H9 (cell line): Measurements from ENCODE around the gene RCOR2. TPM values are rescaled to one million over a fixed set of nuclear protein-coding genes. Genes with fewer than 3 reads are reported as not detected.

ENCODE experiments used
- DNase-seq: peaks from one replicate; pipeline ENCODE4 v3.0.0-alpha.2; 2017
- H2AFZ ChIP-seq: one replicate; pipeline ENCODE4 v1.6.1; 2013; ENCODE audit warnings: mild to moderate bottlenecking, low read length, control low read depth, moderate library complexity
- H2AK5ac ChIP-seq: 2 replicates; pipeline ENCODE4 v1.6.1; 2013; ENCODE audit warnings: low read length, control low read depth, mixed read lengths; ENCODE audit not compliant: insufficient read length
- H2BK120ac ChIP-seq: one replicate; pipeline ENCODE4 v1.6.1; 2013; ENCODE audit warnings: low read depth, mild to moderate bottlenecking, low read length, control low read depth, inconsistent platforms; ENCODE audit not compliant: poor library complexity, severe bottlenecking
- H2BK12ac ChIP-seq: 2 replicates; pipeline ENCODE4 v1.6.1; 2013; ENCODE audit warnings: low read length, control low read depth, mixed read lengths, low read depth; ENCODE audit not compliant: insufficient read length
- H2BK15ac ChIP-seq: 2 replicates; pipeline ENCODE4 v1.6.1; 2013; ENCODE audit warnings: low read depth, low read length, control low read depth
- H2BK20ac ChIP-seq: one replicate; pipeline ENCODE4 v1.6.1; 2013; ENCODE audit warnings: low read depth, mild to moderate bottlenecking, low read length, control low read depth, inconsistent platforms; ENCODE audit not compliant: poor library complexity, severe bottlenecking
- H2BK5ac ChIP-seq: 2 replicates; pipeline ENCODE4 v1.6.1; 2013; ENCODE audit warnings: low read length, control low read depth, mixed read lengths; ENCODE audit not compliant: insufficient read length
- H3K14ac ChIP-seq: 2 replicates; pipeline ENCODE4 v1.6.1; 2013; ENCODE audit warnings: low read length, control low read depth; ENCODE audit not compliant: insufficient read depth
- H3K18ac ChIP-seq: 2 replicates; pipeline ENCODE4 v1.6.1; 2013; ENCODE audit warnings: low read depth, mild to moderate bottlenecking, mixed read lengths, low read length, control low read depth; ENCODE audit not compliant: insufficient read length
- H3K23ac ChIP-seq: 2 replicates; pipeline ENCODE4 v1.6.1; 2013; ENCODE audit warnings: low read length, control low read depth, mixed read lengths, low read depth; ENCODE audit not compliant: insufficient read length
- H3K23me2 ChIP-seq: 2 replicates; pipeline ENCODE4 v1.6.1; 2013; ENCODE audit warnings: low read depth, mild to moderate bottlenecking, mixed read lengths, low read length, control low read depth; ENCODE audit not compliant: insufficient read length, poor library complexity, severe bottlenecking
- H3K27ac ChIP-seq: 2 replicates; pipeline ENCODE4 v1.5.1; 2013; ENCODE audit warnings: low read length, control low read depth, mixed read lengths, low read depth; ENCODE audit not compliant: insufficient read length
- H3K27me3 ChIP-seq: 2 replicates; pipeline ENCODE4 v1.6.1; 2013; ENCODE audit warnings: low read length, control low read depth, inconsistent platforms; ENCODE audit not compliant: insufficient read depth
- H3K4ac ChIP-seq: 2 replicates; pipeline ENCODE4 v1.6.1; 2013; ENCODE audit warnings: low read depth, mild to moderate bottlenecking, control low read depth, inconsistent platforms, low read length, moderate library complexity
- H3K4me1 ChIP-seq: 2 replicates; pipeline ENCODE4 v1.6.1; 2013; ENCODE audit warnings: low read length, control low read depth, inconsistent platforms; ENCODE audit not compliant: insufficient read depth
- H3K4me2 ChIP-seq: 2 replicates; pipeline ENCODE4 v1.6.1; 2013; ENCODE audit warnings: low read length, control low read depth, mixed read lengths; ENCODE audit not compliant: insufficient read length, insufficient read depth
- H3K56ac ChIP-seq: 2 replicates; pipeline ENCODE4 v1.6.1; 2013; ENCODE audit warnings: low read depth, mild to moderate bottlenecking, mixed read lengths, low read length, control low read depth; ENCODE audit not compliant: insufficient read length
- H3K79me1 ChIP-seq: 2 replicates; pipeline ENCODE4 v1.6.1; 2013; ENCODE audit warnings: low read depth, mild to moderate bottlenecking, moderate library complexity, low read length, control low read depth, inconsistent platforms; ENCODE audit not compliant: insufficient read depth, poor library complexity, severe bottlenecking
- H3K79me2 ChIP-seq: 2 replicates; pipeline ENCODE4 v1.6.1; 2013; ENCODE audit warnings: low read length, control low read depth, inconsistent platforms; ENCODE audit not compliant: insufficient read depth
- H3K9ac ChIP-seq: 2 replicates; pipeline ENCODE4 v1.6.1; 2013; ENCODE audit warnings: low read length, control low read depth, mixed read lengths; ENCODE audit not compliant: insufficient read length; ENCODE audit errors: extremely low read depth
- H3K9me3 ChIP-seq: one replicate; pipeline ENCODE4 v1.6.1; 2013; ENCODE audit warnings: low read depth, low read length, inconsistent platforms; ENCODE audit not compliant: control insufficient read depth
- H3T11ph ChIP-seq: one replicate; pipeline ENCODE4 v1.6.1; 2013; ENCODE audit warnings: mild to moderate bottlenecking, low read length, control low read depth, inconsistent platforms
- H4K20me1 ChIP-seq: one replicate; pipeline ENCODE4 v1.6.1; 2013; ENCODE audit not compliant: control insufficient read depth, insufficient read length, insufficient read depth
- H4K5ac ChIP-seq: 2 replicates; pipeline ENCODE4 v1.6.1; 2013; ENCODE audit warnings: low read depth, mild to moderate bottlenecking, mixed read lengths, low read length, control low read depth; ENCODE audit not compliant: insufficient read length
- H4K8ac ChIP-seq: replicated peaks from 2 replicates; pipeline ENCODE4 v1.6.1; 2013; ENCODE audit warnings: low read length, control low read depth, mixed read lengths, low read depth; ENCODE audit not compliant: insufficient read length
- H4K91ac ChIP-seq: 2 replicates; pipeline ENCODE4 v1.6.1; 2013; ENCODE audit warnings: low read depth, mild to moderate bottlenecking, moderate library complexity, mixed read lengths, low read length, control low read depth; ENCODE audit not compliant: insufficient read length
- H3K27ac Mint-ChIP-seq, 3 experiments: 2 replicates in 2 of 3; 3 replicates in 1 of 3; pipeline ENCODE4 v1.8.0; 2020 to 2021; ENCODE audit warnings: mixed read lengths in 3 of 3, mild to moderate bottlenecking in 1 of 3, moderate library complexity in 1 of 3
- H3K27me3 Mint-ChIP-seq: 2 replicates; pipeline ENCODE4 v1.8.0; 2021; ENCODE audit warnings: low read depth, mild to moderate bottlenecking, moderate library complexity, mixed read lengths
- H3K36me3 Mint-ChIP-seq, 3 experiments: 2 replicates in 2 of 3; 3 replicates in 1 of 3; pipeline ENCODE4 v1.8.0; 2020 to 2021; ENCODE audit warnings: low read depth in 3 of 3, mixed read lengths in 3 of 3; ENCODE audit not compliant: insufficient read depth in 1 of 3
- H3K4me1 Mint-ChIP-seq, 2 experiments: 2 replicates each; pipeline ENCODE4 v1.8.0; 2020; ENCODE audit warnings: mixed read lengths in 2 of 2
- H3K4me3 Mint-ChIP-seq, 2 experiments: 2 replicates in 1 of 2; 3 replicates in 1 of 2; pipeline ENCODE4 v1.8.0; 2020 to 2021; ENCODE audit warnings: mild to moderate bottlenecking in 2 of 2, mixed read lengths in 2 of 2, moderate library complexity in 1 of 2
- H3K9me3 Mint-ChIP-seq, 2 experiments: 2 replicates in 1 of 2; 3 replicates in 1 of 2; pipeline ENCODE4 v1.8.0; 2020; ENCODE audit warnings: mild to moderate bottlenecking in 2 of 2, mixed read lengths in 2 of 2, moderate library complexity in 1 of 2
- CTCF ChIP-seq: fragments of 200-600 bp; sonication (generic); conservative IDR thresholded peaks from 3 replicates; pipeline ENCODE4 v1.8.0; 2021; ENCODE audit warnings: antibody characterized with exemption, mild to moderate bottlenecking
- WGBS: extraction: QIAGEN DNeasy Blood & Tissue Kit; methylation state at CpG from one replicate; pipeline ENCODE4 v1.1.7; 2013; ENCODE audit warnings: missing lambda C conversion rate, low lambda C conversion rate, mixed read lengths; ENCODE audit not compliant: insufficient read length; ENCODE audit errors: extremely low coverage; 5-methylcytosine and 5-hydroxymethylcytosine counted together
- total RNA-seq: library from RNA; stranded (reverse); gene quantifications from 2 replicates; pipeline ENCODE4 v1.2.1, GENCODE V29; 2021

Gene RCOR2
- total RNA-seq, 1 experiment from 2014 or later, result 118 TPM

- no CpG with 5 or more reads among the region's 7 CpGs for WGBS
- Histone ChIP-seq H4K20me1 (no peaks in the 10 kb centered on the region), H3K23me2 (no peaks in the 10 kb centered on the region), H4K91ac (no peak overlapping the region), H3K4me1 (peaks cover 10% of the 10 kb centered on the region; the same call in 1 of the 2 replicates), H3K79me2 (peaks cover 9% of the 10 kb centered on the region; the same call in 1 of the 2 replicates), H2BK12ac (no peak overlapping the region), H3K79me1 (peaks cover 3% of the 10 kb centered on the region), H3T11ph (no peak overlapping the region), H3K56ac (no peak overlapping the region), H3K4me2 (no peak overlapping the region), H2BK15ac (no peak overlapping the region), H2BK120ac (no peak overlapping the region), H3K23ac (no peak overlapping the region), H3K27me3 (no peaks in the 10 kb centered on the region), H3K27ac (no peak overlapping the region), H3K9ac (no peak overlapping the region), H4K8ac (no peak overlapping the region), H2BK20ac (no peak overlapping the region), H3K4ac (no peak overlapping the region), H2BK5ac (no peak overlapping the region), H3K18ac (no peak overlapping the region), H3K9me3 (no peaks in the 10 kb centered on the region), H4K5ac (no peak overlapping the region), H2AK5ac (no peak overlapping the region), H3K14ac (no peak overlapping the region), H2AFZ (no peak overlapping the region)
- Mint-ChIP-seq H3K27ac (peak overlapping the region in 1 of 3 experiments; percentile 7; a peak in 2 of 7 replicates), H3K9me3 (no peaks in the 10 kb centered on the region), H3K27me3 (no peaks in the 10 kb centered on the region; the same call in 1 of the 2 replicates), H3K4me1 (peaks cover 29 to 47% of the 10 kb centered on the region in 2 experiments), H3K4me3 (no peak overlapping the region), H3K36me3 (peaks cover 2 to 17% (median 9%) of the 10 kb centered on the region in 3 experiments; a peak in 6 of 7 replicates)
- TF ChIP-seq CTCF, result no peak
- no peak for DNase-seq
These were observed 26.6 kb downstream of the RCOR2 start for GRCh38 chr11:63890368-63890767.
